ENCODE data around the gene BRSK2. TPM values are rescaled to one million over a fixed set of nuclear protein-coding genes. Genes with fewer than 3 reads are reported as not detected.

BRSK2 gene
- total and polyA plus RNA-seq, 2 donors (not counting 1 experiment from before 2014, with no cell fraction given) = 0.11 to 0.33 TPM

DNA sequence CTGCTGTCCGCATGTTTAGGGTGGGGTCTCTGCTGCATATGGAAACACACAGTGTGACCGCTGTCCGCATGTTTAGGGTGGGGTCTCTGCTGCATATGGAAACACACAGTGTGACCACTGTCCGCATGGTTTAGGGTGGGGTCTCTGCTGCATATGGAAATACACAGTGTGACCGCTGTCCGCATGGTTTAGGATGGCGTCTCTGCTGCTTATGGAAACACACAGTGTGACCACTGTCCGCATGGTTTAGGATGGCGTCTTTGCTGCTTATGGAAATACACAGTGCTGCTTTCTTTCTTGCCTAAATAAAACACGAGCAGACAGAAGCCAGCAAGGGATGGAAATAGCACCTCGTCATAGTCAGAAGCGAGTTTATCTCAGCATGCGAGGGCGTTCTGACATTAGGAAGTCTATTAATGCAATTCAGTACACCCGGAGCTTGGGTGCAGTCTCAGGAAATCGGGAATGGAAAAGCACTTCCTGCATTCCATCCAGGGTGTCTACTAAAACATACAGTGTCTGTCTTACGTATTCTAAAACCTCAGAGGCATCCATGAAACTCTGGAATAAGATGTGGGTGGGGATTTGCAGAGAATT lies 47.7 kb upstream of the BRSK2 start:
- Histone ChIP-seq H3K9ac (ENCODE audit: insufficient read depth, low read length) (no peak overlapping the region), H3K27me3 (ENCODE audit: control insufficient read depth, insufficient read depth, low read length) (peaks cover 9% of the 10 kb centered on the region), H3K27ac (ENCODE audit: insufficient read depth, low read length) (no peak overlapping the region), H4K20me1 (ENCODE audit: control insufficient read depth, extremely low read depth, insufficient read depth, low read length) (no peaks in the 10 kb centered on the region), H3K4me3 (replicated peaks in 1 of 4; ENCODE audit: control extremely low read depth in 1 of 4, insufficient read depth in 1 of 4, low read depth in 3 of 4, low read length in 4 of 4) (no peak overlapping the region), H3K79me2 (ENCODE audit: control insufficient read depth, insufficient read depth, low read length) (no peaks in the 10 kb centered on the region), H2AFZ (ENCODE audit: low read length) (no peak overlapping the region), H3K36me3 (ENCODE audit: control insufficient read depth, insufficient read depth, low read length) (no peaks in the 10 kb centered on the region), H3K4me1 (ENCODE audit: control insufficient read depth, extremely low read depth, insufficient read depth, low read length) (no peaks in the 10 kb centered on the region), H3K9me3 (ENCODE audit: control insufficient read depth, insufficient read depth, low read depth, low read length) (no peaks in the 10 kb centered on the region), H3K4me2 (ENCODE audit: extremely low read depth, insufficient read depth, low read length) (no peak overlapping the region)
- DNase-seq (ENCODE audit: low read depth in 2 of 2) = peak; percentile 26 to 33
- TF ChIP-seq EZH2 (IDR thresholded peaks at IDR 0.05; ENCODE audit: low read length, missing control alignments) = no peak
- TF ChIP-seq CTCF (conservative IDR thresholded peaks at IDR 0.05 in 1 of 2, IDR thresholded peaks at IDR 0.05 in 1 of 2; ENCODE audit: low read depth in 1 of 2, low read length in 2 of 2) = no peak

- Histone ChIP-seq H2AFZ (ENCODE audit: low read length) (no peak overlapping the region), H3K27me3 (ENCODE audit: control insufficient read depth, insufficient read depth, low read length) (peaks cover 4% of the 10 kb centered on the region), H3K79me2 (ENCODE audit: control insufficient read depth, insufficient read depth, low read length) (no peaks in the 10 kb centered on the region), H3K4me2 (ENCODE audit: extremely low read depth, insufficient read depth, low read length) (no peak overlapping the region), H3K9me3 (ENCODE audit: control insufficient read depth, insufficient read depth, low read depth, low read length) (no peaks in the 10 kb centered on the region), H4K20me1 (ENCODE audit: control insufficient read depth, extremely low read depth, insufficient read depth, low read length) (no peaks in the 10 kb centered on the region), H3K9ac (ENCODE audit: insufficient read depth, low read length) (no peak overlapping the region), H3K4me3 (replicated peaks in 1 of 4; ENCODE audit: control extremely low read depth in 1 of 4, insufficient read depth in 1 of 4, low read depth in 3 of 4, low read length in 4 of 4) (no peak overlapping the region), H3K4me1 (ENCODE audit: control insufficient read depth, extremely low read depth, insufficient read depth, low read length) (no peaks in the 10 kb centered on the region), H3K36me3 (ENCODE audit: control insufficient read depth, insufficient read depth, low read length) (no peaks in the 10 kb centered on the region), H3K27ac (ENCODE audit: insufficient read depth, low read length) (no peak overlapping the region)
- no peak for DNase-seq (ENCODE audit: low read depth in 2 of 2)
- no peak for TF ChIP-seq EZH2 (IDR thresholded peaks at IDR 0.05; ENCODE audit: low read length, missing control alignments)
- TF ChIP-seq CTCF (conservative IDR thresholded peaks at IDR 0.05 in 1 of 2, IDR thresholded peaks at IDR 0.05 in 1 of 2; ENCODE audit: low read depth in 1 of 2, low read length in 2 of 2) = no peak
Observed at GRCh38 chr11:1342946-1343345, 46.8 kb upstream of the BRSK2 start.

DNA sequence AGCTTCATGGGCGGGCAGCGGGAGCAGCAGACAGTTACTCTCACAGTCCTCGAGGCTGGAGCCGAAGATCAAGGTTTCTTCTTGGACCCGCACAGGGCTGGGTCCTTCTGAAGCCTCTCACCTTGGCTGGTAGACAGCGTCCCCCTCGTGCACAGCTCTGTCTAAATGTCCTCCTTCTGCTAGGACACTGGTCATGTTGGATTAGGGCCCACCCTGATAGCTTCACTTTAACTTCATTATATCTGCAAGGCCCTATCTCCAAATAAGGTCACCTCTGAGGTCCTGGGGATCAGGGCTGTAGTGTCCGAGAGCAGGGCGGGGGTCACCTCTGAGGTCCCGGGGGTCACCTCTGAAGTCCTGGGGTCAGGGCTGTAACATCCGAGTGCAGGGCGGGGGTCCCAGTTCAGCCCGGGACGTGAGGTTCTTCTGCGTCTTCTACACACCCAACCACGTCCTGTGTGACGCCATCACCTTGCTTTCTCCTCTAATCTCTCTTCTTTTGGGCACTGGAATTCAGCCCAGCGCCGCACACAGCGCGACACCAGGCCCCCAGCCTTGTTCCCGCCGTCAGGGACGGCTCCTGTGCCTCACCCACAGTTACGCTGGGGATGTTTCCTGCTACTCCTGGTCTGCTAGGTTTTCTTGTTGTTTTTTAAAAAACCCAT lies 46.2 kb upstream of the BRSK2 start:
- Histone ChIP-seq H3K4me3 (replicated peaks in 1 of 4; ENCODE audit: control extremely low read depth in 1 of 4, insufficient read depth in 1 of 4, low read depth in 3 of 4, low read length in 4 of 4) (no peak overlapping the region), H3K4me1 (ENCODE audit: control insufficient read depth, extremely low read depth, insufficient read depth, low read length) (no peaks in the 10 kb centered on the region), H3K4me2 (ENCODE audit: extremely low read depth, insufficient read depth, low read length) (no peak overlapping the region), H3K79me2 (ENCODE audit: control insufficient read depth, insufficient read depth, low read length) (no peaks in the 10 kb centered on the region), H3K36me3 (ENCODE audit: control insufficient read depth, insufficient read depth, low read length) (no peaks in the 10 kb centered on the region), H3K27ac (ENCODE audit: insufficient read depth, low read length) (no peak overlapping the region), H3K27me3 (ENCODE audit: control insufficient read depth, insufficient read depth, low read length) (peaks cover 3% of the 10 kb centered on the region), H3K9me3 (ENCODE audit: control insufficient read depth, insufficient read depth, low read depth, low read length) (no peaks in the 10 kb centered on the region), H2AFZ (ENCODE audit: low read length) (no peak overlapping the region), H4K20me1 (ENCODE audit: control insufficient read depth, extremely low read depth, insufficient read depth, low read length) (no peaks in the 10 kb centered on the region), H3K9ac (ENCODE audit: insufficient read depth, low read length) (no peak overlapping the region)
- TF ChIP-seq CTCF (conservative IDR thresholded peaks at IDR 0.05 in 1 of 2, IDR thresholded peaks at IDR 0.05 in 1 of 2; ENCODE audit: low read depth in 1 of 2, low read length in 2 of 2) = no peak
- no peak for TF ChIP-seq EZH2 (IDR thresholded peaks at IDR 0.05; ENCODE audit: low read length, missing control alignments)
- DNase-seq (ENCODE audit: low read depth in 2 of 2) = no peak
